Heart right ventricle (tissue), 16 donors: Measurements from ENCODE around the gene KIF3C. TPM values are rescaled to one million over a fixed set of nuclear protein-coding genes. Genes with fewer than 3 reads are reported as not detected.
A peak's percentile ranks its signal among the peaks of the same experiment; 100 is the strongest.

Experiments used
- ATAC-seq, 8 donors: fragments of 200-7000 bp; cut with Tn5 transposase; one replicate each; pipeline ENCODE4 v1.9.1; 2020; ENCODE audit warnings: mild to moderate bottlenecking in 8 of 8, moderate library complexity in 8 of 8, moderate number of reproducible peaks in 1 of 8
- DNase-seq, 2 donors: peaks; one replicate each; pipeline ENCODE4 v3.0.0-alpha.2; 2020
- H3K27ac ChIP-seq, 10 donors: fragments of 200-600 bp; sonication (generic) in 2 of 10; one replicate each; pipeline versions ENCODE4 v1.5.0 to v1.8.0; 2020 to 2022; ENCODE audit warnings: mild to moderate bottlenecking in 3 of 10
- H3K27me3 ChIP-seq, 7 donors: fragments of 200-600 bp; one replicate each; pipeline ENCODE4 v1.8.0; 2021 to 2022; ENCODE audit warnings: mild to moderate bottlenecking in 2 of 7
- H3K36me3 ChIP-seq, 9 donors: fragments of 200-600 bp; sonication (generic) in 1 of 9; one replicate each; pipeline versions ENCODE4 v1.5.0 to v1.8.0; 2020 to 2022; ENCODE audit warnings: mild to moderate bottlenecking in 2 of 9
- H3K4me1 ChIP-seq, 9 donors: fragments of 200-600 bp; sonication (generic) in 1 of 9; one replicate each; pipeline versions ENCODE4 v1.5.0 to v1.8.0; 2020 to 2022; ENCODE audit warnings: mild to moderate bottlenecking in 4 of 9
- H3K4me3 ChIP-seq, 10 donors: fragments of 200-600 bp; sonication (generic) in 2 of 10; one replicate each; pipeline versions ENCODE4 v1.5.0 to v1.8.0; 2020 to 2022; ENCODE audit warnings: mild to moderate bottlenecking in 7 of 10, moderate library complexity in 2 of 10
- H3K9me3 ChIP-seq, 11 donors: fragments of 200-600 bp in 10 of 11; sonication (generic) in 2 of 11; one replicate each; pipeline versions ENCODE4 v1.5.0 to v1.8.0; 2013 to 2022; ENCODE audit warnings: mild to moderate bottlenecking in 2 of 11, control low read depth in 1 of 11, moderate library complexity in 1 of 11
- WGBS, 2 donors: extraction: QIAGEN DNeasy Blood & Tissue Kit; methylation state at CpG; one replicate each; pipeline ENCODE4 v1.1.7; 2013; ENCODE audit warnings: inconsistent platforms in 1 of 2; 5-methylcytosine and 5-hydroxymethylcytosine counted together
- intact Hi-C, 10 donors: fragments of 100-400 bp; cut with DNase I; formaldehyde crosslinking; loops; one replicate each; pipeline versions ENCODE4 v1.11.1 to v1.14.2; 2022
- polyA plus RNA-seq, 2 donors: library from polyadenylated mRNA; stranded (reverse); fragments of 200-250 nt; gene quantifications; one replicate each; pipeline ENCODE4 v1.2.3, GENCODE V29; 2013
- total RNA-seq, 10 donors: library from RNA; stranded (reverse); fragmentation: NEBNext Ultra II Directional in 3 of 10; extraction: Animal tissue kit (Norgen Biotek cat#: 25700) in 3 of 10; gene quantifications; one replicate each; pipeline versions ENCODE4 v1.2.1 to v1.2.4, GENCODE V29; 2021 to 2023
- TF ChIP-seq, protein P1 (sequence below), 9 donors: fragments of 200-600 bp; sonication (generic) in 2 of 9; IDR thresholded peaks; one replicate each; pipeline versions ENCODE4 v1.5.0 to v1.8.0; 2021 to 2022; ENCODE audit warnings: antibody characterized with exemption in 9 of 9, mild to moderate bottlenecking in 5 of 9, moderate library complexity in 1 of 9
- donor health status: Arrhythmogenic right ventricular cardiomyopathy.
- donor health status: ischemic (EF 13 %, LVEDD 7.1; RV severe dilation, severe dysfunction).
- donor health status: healthy with polysubstance abuse.
- donor health status: DM: no; HTN: yes; CAD: no.
- donor health status: DM: no; HTN: no; CAD: no.
- donor health status: ischemic (EF 25% LVEDD 6.9; RV normal size, moderate dysfunction).
- donor health status: ischemic (EF 25% LVEDD 5.7; RV mildly dilated, moderate dysfunction).
- donor health status: healthy.
- donor health status: DM: yes; HTN: yes; CAD: no.
- donor health status: Ischemic cardiomyopathy.
- donor health status: ischemic (EF 35%, LVEDD 5.7; RV mildly dilated, moderate dysfunction).
- donor health status: nonischemic (EF 11% LVEDD 7.7; RV severe dilation, severe dysfunction).
- donor health status: DM: yes; HTN: yes; CAD: no.
- donor health status: PGD.
- donor health status: ischemic (EF 29% LVEDD 5.4; RV normal size, mild dysfunction).
- donor health status: nonischemic (EF 23%, LVEDD 6.1; RV moderate dilation, normal function).

Gene KIF3C
- total and polyA plus RNA-seq, 12 donors: 1.1 to 4.2 (median 2.4) TPM

DNA sequence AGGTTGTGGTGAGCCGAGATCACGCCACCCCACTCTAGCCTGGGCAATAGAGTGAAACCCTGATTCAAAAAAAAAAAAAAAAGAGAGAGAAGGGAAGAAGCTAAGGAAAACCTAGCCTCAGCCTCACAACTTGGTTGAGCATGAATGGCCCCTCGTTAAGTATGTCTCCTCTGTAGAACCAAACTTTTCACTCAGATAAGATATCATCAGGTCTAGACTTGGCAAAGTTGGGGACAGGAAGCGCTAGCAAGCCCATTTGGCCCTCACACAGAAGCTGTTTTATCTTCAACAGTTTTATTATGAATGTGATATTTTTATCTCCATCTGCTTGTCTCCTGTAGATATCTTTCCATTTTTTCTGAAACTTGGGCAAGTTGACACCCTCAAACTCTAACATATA, 100.5 kb downstream of the KIF3C start:
- Histone ChIP-seq H3K27me3 (peaks cover 0 to 23% (median 14%) of the 10 kb centered on the region in 7 donors), H3K27ac (no peak overlapping the region), H3K4me3 (no peak overlapping the region), H3K4me1 (peaks cover 0 to 12% (median 9%) of the 10 kb centered on the region in 9 donors), H3K9me3 (no peaks in the 10 kb centered on the region), H3K36me3 (no peaks in the 10 kb centered on the region)
- TF ChIP-seq, protein P1, sequence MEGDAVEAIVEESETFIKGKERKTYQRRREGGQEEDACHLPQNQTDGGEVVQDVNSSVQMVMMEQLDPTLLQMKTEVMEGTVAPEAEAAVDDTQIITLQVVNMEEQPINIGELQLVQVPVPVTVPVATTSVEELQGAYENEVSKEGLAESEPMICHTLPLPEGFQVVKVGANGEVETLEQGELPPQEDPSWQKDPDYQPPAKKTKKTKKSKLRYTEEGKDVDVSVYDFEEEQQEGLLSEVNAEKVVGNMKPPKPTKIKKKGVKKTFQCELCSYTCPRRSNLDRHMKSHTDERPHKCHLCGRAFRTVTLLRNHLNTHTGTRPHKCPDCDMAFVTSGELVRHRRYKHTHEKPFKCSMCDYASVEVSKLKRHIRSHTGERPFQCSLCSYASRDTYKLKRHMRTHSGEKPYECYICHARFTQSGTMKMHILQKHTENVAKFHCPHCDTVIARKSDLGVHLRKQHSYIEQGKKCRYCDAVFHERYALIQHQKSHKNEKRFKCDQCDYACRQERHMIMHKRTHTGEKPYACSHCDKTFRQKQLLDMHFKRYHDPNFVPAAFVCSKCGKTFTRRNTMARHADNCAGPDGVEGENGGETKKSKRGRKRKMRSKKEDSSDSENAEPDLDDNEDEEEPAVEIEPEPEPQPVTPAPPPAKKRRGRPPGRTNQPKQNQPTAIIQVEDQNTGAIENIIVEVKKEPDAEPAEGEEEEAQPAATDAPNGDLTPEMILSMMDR (IDR thresholded peaks at IDR 0.05): no peak
- DNase-seq (no peak), ATAC-seq (no peak)
- WGBS, 2 donors: 59 to 65% methylated on average over 4 of the region's 4 CpGs
- intact Hi-C loops: no loop called here

DNA sequence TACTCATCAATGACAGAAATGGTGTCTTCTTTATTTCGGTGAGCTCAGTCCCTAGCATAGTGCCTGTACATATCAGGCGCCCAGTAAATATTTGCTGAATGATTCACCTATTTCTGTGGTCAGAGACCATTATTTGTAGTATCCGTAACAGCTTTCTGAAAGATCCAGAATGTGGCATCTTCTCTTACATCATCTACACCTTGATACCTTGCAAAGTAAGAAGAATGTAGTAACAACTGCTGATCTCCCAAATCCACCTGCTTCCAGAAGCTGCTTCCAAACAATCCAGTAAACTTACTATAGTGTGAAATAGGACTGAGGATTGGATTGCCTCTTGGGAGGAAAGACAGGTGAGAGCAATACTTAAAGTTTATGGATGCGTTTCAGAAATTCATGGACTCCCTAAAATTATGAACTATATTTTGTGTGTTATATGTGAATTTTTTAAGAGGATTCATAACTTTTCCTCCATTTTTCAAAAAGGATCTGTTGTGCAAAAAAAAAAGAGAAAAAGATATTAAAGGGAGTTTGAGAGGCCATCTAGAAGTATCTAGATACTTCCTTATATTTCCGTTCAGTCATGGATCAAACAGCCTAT, 103.1 kb downstream of the KIF3C start:
- H3K36me3 ChIP-seq: peaks cover 0 to 11% (median 0%) of the 10 kb centered on the region in 9 donors
- H3K4me1 ChIP-seq: peaks cover 0 to 27% (median 16%) of the 10 kb centered on the region in 9 donors
- H3K9me3 ChIP-seq: no peaks in the 10 kb centered on the region
- no peak for ATAC-seq
- DNase-seq: no peak
- peak overlapping the region in 9 of 10 donors; percentile 76 to 96 (median 95) for H3K27ac ChIP-seq
- peak overlapping the region in 7 of 10 donors; percentile 73 to 96 (median 91) for H3K4me3 ChIP-seq
- intact Hi-C loops: no loop called here
- peaks cover 0 to 22% (median 14%) of the 10 kb centered on the region in 7 donors for H3K27me3 ChIP-seq
- TF ChIP-seq, protein P1 (IDR thresholded peaks at IDR 0.05): no peak
- WGBS, 2 donors: 94 to 95% methylated on average over 5 of the region's 5 CpGs

DNA sequence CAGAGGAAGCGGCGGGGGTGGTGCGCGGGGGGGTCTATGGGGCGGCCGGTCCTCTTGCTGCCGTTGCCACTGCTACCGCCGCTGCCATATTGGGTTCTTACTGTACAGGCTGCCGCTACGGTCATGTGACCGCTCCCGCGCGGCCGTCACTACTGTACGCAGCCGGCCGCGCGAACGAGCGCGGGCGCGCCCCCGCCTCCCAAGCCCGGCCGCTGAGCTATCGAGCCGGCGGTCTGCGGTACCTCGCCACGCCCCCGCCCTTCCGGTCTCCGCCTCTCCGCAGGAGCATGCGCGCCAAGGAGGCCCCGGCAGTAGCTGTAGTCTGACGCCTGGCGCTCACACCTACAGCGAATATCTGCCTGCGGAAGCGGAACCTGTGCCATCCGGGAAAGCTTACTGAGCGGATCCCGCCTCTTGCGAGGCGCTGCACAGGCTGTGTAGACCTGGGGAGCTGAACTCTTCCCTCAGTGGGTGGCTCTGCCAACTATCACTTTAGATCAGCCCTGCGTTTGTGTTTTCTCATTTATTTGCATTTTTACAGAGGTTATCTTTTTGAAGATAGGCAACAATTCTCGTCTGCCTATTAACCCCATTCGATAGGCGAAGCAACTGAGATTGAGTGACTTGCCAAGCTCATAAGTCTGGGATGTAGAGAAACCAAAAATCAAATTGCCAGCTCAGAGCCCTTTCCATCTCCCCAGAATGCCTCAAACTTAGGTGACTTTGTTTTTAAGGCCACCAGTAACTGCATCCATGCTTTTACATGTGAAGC, 103.8 kb downstream of the KIF3C start, which contains the start of gene ASXL2:
Gene ASXL2, minus strand, starts transcription at position 127 of the 772 bp plus-strand sequence. CDS start 265 bp downstream, outside the sequence.
- Histone ChIP-seq H3K4me1 (peaks cover 0 to 27% (median 16%) of the 10 kb centered on the region in 9 donors), H3K36me3 (peaks cover 0 to 17% (median 0%) of the 10 kb centered on the region in 9 donors), H3K27me3 (peaks cover 0 to 15% (median 11%) of the 10 kb centered on the region in 7 donors), H3K4me3 (peak within 1 kb of the TSS; percentile 68 to 99 (median 91)), H3K27ac (peak within 1 kb of the TSS; percentile 74 to 96 (median 95)), H3K9me3 (no peaks in the 10 kb centered on the region)
- 1 to 2% methylated on average over 54 to 56 of the region's 56 CpGs for WGBS, 2 donors
- TF ChIP-seq, protein P1 (IDR thresholded peaks at IDR 0.05): peak in 4 of 9 donors; percentile 11 to 41 (median 24)
- ATAC-seq (peak; percentile 98 to 100 (median 99)), DNase-seq (peak; percentile 95 to 97)
- intact Hi-C loops: no loop called here
